Measurements from ENCODE around the gene IL31RA.

The IL31RA gene

DNA sequence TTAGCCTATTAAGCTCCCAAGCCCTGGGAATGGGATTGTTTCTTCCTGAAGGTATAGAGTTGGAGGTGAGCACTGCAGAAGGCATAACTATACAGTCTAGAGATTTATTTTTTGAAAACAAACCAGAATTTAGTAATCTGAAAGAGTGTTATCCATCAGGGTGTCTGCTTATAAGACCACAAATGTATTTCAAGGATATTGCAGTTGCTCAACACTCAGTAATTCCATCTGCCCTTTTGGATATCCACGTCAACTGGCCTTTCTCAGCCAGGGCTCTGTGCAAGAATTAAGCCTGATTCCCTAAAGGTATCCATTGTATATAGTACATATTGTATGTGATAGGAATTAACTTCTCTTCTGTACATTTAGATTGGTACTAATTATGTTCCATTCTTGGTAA, 15.0 kb upstream of the IL31RA start:
- Histone ChIP-seq H3K9me2 (replicated peaks; ENCODE audit: insufficient read depth, low read length) (no peaks in the 10 kb centered on the region), H3K36me3 (ENCODE audit: low read length) (no peaks in the 10 kb centered on the region), H3K79me2 (ENCODE audit: insufficient read depth, low read length) (no peaks in the 10 kb centered on the region), H3K27ac (ENCODE audit: low read depth, low read length) (no peak overlapping the region), H3K27me3 (ENCODE audit: low read length) (no peaks in the 10 kb centered on the region), H3K9ac (ENCODE audit: low read length) (no peak overlapping the region), H3K4me2 (ENCODE audit: low read depth, low read length, poor library complexity, severe bottlenecking) (no peak overlapping the region), H2AFZ (ENCODE audit: low read depth, low read length, severe bottlenecking) (no peak overlapping the region), H4K20me1 (ENCODE audit: low read depth, low read length) (no peaks in the 10 kb centered on the region), H3F3A (ENCODE audit: insufficient read depth) (no peaks in the 10 kb centered on the region), H3K4me3 (ENCODE audit: insufficient read depth, low read length, poor library complexity, severe bottlenecking) (no peak overlapping the region), H3K9me3 (ENCODE audit: insufficient read depth, low read length) (no peaks in the 10 kb centered on the region)
- TF ChIP-seq, protein P1, sequence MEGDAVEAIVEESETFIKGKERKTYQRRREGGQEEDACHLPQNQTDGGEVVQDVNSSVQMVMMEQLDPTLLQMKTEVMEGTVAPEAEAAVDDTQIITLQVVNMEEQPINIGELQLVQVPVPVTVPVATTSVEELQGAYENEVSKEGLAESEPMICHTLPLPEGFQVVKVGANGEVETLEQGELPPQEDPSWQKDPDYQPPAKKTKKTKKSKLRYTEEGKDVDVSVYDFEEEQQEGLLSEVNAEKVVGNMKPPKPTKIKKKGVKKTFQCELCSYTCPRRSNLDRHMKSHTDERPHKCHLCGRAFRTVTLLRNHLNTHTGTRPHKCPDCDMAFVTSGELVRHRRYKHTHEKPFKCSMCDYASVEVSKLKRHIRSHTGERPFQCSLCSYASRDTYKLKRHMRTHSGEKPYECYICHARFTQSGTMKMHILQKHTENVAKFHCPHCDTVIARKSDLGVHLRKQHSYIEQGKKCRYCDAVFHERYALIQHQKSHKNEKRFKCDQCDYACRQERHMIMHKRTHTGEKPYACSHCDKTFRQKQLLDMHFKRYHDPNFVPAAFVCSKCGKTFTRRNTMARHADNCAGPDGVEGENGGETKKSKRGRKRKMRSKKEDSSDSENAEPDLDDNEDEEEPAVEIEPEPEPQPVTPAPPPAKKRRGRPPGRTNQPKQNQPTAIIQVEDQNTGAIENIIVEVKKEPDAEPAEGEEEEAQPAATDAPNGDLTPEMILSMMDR (IDR thresholded peaks at IDR 0.05; ENCODE audit: insufficient read depth, low read length, poor library complexity, severe bottlenecking): no peak
- no peak for TF ChIP-seq EZH2phosphoT487 (conservative IDR thresholded peaks at IDR 0.05; ENCODE audit: low read length)

DNA sequence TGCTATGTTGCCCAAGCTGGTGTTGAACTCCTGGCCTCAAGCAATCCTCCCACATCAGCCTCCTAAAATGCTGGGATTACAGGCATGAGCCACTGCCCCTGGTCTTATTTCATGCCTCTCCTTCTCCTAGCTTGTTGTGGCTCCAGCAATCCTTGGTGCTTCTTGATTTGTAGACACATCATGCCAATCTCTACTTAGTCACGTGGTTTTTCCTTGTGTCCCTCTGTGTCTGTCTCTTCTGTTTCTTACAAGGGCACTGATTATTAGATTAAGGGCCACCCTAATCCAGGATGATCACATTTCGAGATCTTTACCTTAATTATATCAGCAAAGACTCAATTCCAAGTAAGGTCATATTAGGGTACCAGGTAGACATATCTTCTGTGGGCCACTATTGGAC, 9.2 kb upstream of the IL31RA start:
- H3K9me2 ChIP-seq (replicated peaks; ENCODE audit: insufficient read depth, low read length): no peaks in the 10 kb centered on the region; the same call in 1 of the 2 replicates
- TF ChIP-seq, protein P1 (IDR thresholded peaks at IDR 0.05; ENCODE audit: insufficient read depth, low read length, poor library complexity, severe bottlenecking): no peak
- no peak for TF ChIP-seq EZH2phosphoT487 (conservative IDR thresholded peaks at IDR 0.05; ENCODE audit: low read length)
- H3K79me2 ChIP-seq (ENCODE audit: insufficient read depth, low read length): no peaks in the 10 kb centered on the region
- H3K27ac ChIP-seq (ENCODE audit: low read depth, low read length): no peak overlapping the region
- H3K9ac ChIP-seq (ENCODE audit: low read length): no peak overlapping the region
- H3K4me2 ChIP-seq (ENCODE audit: low read depth, low read length, poor library complexity, severe bottlenecking): no peak overlapping the region
- H3K27me3 ChIP-seq (ENCODE audit: low read length): no peaks in the 10 kb centered on the region
- H3F3A ChIP-seq (ENCODE audit: insufficient read depth): no peaks in the 10 kb centered on the region
- H3K36me3 ChIP-seq (ENCODE audit: low read length): no peaks in the 10 kb centered on the region
- no peak overlapping the region for H2AFZ ChIP-seq (ENCODE audit: low read depth, low read length, severe bottlenecking)
- no peaks in the 10 kb centered on the region for H4K20me1 ChIP-seq (ENCODE audit: low read depth, low read length)
- no peak overlapping the region for H3K4me3 ChIP-seq (ENCODE audit: insufficient read depth, low read length, poor library complexity, severe bottlenecking)
- H3K9me3 ChIP-seq (ENCODE audit: insufficient read depth, low read length): no peaks in the 10 kb centered on the region

DNA sequence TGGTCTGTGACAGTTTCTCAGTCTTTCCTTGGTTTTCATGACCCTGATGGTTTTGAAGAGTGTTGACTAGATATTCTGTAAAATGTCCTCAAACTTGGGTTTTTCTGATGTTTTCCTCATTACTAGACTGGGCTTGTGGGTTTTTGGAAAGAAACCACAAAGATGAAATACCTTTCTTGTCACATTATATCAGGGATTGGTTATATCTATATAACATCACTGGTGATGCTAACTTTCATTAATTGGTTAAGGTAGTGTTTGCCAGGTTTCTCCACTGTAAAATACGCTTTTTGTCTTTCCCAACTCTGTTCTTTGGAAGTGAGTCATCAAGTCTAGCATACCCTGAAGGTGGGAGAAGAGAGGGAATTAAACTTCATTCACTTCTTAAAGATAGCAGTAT, 3.3 kb upstream of the IL31RA start:
- Histone ChIP-seq H4K20me1 (ENCODE audit: low read depth, low read length) (no peaks in the 10 kb centered on the region), H3K36me3 (ENCODE audit: low read length) (no peaks in the 10 kb centered on the region), H3K79me2 (ENCODE audit: insufficient read depth, low read length) (no peaks in the 10 kb centered on the region), H2AFZ (ENCODE audit: low read depth, low read length, severe bottlenecking) (no peak overlapping the region), H3K9me3 (ENCODE audit: insufficient read depth, low read length) (no peaks in the 10 kb centered on the region), H3K4me2 (ENCODE audit: low read depth, low read length, poor library complexity, severe bottlenecking) (no peak overlapping the region), H3K27me3 (ENCODE audit: low read length) (no peaks in the 10 kb centered on the region), H3K4me3 (ENCODE audit: insufficient read depth, low read length, poor library complexity, severe bottlenecking) (no peak overlapping the region), H3K27ac (ENCODE audit: low read depth, low read length) (no peak overlapping the region), H3K9ac (ENCODE audit: low read length) (no peak overlapping the region), H3K9me2 (replicated peaks; ENCODE audit: insufficient read depth, low read length) (no peaks in the 10 kb centered on the region), H3F3A (ENCODE audit: insufficient read depth) (no peaks in the 10 kb centered on the region)
- TF ChIP-seq EZH2phosphoT487 (conservative IDR thresholded peaks at IDR 0.05; ENCODE audit: low read length): no peak
- TF ChIP-seq, protein P1 (IDR thresholded peaks at IDR 0.05; ENCODE audit: insufficient read depth, low read length, poor library complexity, severe bottlenecking): no peak

All from SU-DHL-6 (cell line).